CD4-positive, alpha-beta T cell treated with Interleukin-10 for 1 hour (primary cell): Measurements from ENCODE around the gene WDFY4.

Experiments used
- DNase-seq: peaks from one replicate; pipeline ENCODE4 v3.0.0-alpha.2; 2020

The WDFY4 gene

DNA sequence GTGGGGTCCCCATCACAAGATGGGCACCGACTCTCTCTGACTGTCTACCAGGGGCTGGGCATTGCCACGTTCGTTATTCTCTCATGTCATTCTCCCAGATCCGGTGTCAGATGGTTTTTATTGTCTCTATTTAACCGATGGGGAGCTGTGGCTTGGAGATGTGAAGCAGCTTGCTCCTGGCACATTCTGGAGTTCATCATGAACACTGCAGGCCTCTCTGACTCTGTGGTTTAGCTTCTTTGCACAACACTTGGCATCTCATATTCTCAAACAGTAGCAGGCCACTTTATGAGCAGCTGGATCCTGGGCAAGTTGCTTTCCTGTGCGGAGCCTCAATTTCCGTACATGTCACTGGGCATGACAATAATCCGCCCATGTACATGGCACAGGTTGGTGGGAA, 135.1 kb downstream of the WDFY4 start:
- no peak for DNase-seq

DNA sequence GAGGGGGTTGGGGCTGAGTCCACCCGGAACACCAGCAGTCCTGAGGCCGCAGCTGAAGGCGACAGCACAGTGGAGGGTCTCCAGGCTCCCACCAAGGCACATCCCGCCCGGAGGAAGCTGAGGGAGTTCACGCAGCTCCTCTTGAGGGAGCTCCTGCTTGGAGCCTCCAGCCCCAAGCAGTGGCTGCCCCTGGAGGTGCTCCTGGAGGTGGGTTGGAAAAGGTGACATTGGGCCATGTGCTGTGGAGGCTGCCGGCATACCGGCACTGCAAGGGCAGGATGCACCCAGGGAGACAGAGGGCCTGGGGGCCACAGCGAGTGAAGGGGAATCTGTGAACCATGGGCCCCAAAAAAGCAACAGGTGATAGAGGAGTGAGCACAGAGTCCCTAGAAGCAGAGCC, 135.6 kb downstream of the WDFY4 start:
- DNase-seq = no peak

DNA sequence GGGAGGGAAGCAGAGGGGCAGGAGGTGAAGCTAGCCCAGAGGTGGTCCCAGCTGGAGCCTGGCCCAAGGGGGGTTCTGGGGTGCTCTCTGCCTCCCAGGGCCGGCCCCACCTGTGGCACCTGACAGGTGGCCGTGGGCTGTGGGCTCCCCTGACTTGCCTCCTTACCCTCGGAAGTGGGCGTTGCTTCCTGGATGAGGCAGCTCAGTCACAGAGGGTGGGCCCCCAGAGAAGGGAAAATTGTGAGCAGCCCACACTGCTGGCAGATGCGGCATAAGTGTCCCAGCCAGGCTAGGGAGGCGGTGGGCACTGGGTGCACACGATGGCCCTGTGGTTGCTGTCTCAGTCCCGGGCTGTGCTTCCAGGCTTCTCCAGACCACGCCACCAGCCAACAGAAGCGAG, 136.0 kb downstream of the WDFY4 start:
- no peak for DNase-seq

- DNase-seq = no peak
Measured at GRCh38 chr10:48821111-48821510, 136.4 kb downstream of the WDFY4 start.

GRCh38 chr10:48821692-48822091, 137.0 kb downstream of the WDFY4 start:
- DNase-seq = no peak

- DNase-seq = no peak
Measured at GRCh38 chr10:48833674-48834073, 149.0 kb downstream of the WDFY4 start.

DNA sequence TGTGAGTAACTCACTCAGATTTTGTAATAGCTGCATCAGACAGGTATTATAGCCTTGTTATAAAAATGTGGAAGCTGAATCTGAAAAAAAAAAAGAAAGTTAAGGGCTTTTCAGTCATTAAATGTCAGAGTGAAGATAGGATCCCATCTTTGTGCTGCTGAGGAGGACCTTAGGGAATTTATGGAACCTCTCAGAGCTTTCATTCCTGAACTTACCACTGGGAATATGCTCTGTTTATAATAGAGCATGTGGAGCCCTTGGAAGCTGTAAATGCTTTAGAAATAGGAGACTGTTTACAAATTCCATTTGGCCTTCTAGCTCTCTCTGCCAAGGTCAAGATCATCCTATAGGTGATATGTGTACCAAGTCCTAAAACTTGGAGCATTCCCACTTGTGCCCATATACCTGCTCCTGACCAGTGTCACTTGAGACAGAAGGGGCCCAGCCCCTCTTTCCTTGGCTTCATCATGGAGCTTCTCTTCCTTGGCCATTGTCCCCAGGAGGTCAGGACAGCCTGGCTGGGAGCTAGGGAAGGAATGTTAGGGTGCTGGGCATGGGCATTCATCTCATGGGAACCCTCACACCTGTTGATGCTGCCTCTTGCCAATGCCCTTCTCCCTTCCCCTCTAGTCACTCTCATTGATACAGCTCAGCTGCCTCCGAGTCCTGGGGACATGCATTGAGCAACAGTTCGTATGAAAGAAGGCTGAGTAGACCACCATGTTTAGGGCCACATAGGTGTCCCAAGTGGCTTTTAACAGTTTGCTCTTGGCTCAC, 149.7 kb downstream of the WDFY4 start:
- no peak for DNase-seq

DNA sequence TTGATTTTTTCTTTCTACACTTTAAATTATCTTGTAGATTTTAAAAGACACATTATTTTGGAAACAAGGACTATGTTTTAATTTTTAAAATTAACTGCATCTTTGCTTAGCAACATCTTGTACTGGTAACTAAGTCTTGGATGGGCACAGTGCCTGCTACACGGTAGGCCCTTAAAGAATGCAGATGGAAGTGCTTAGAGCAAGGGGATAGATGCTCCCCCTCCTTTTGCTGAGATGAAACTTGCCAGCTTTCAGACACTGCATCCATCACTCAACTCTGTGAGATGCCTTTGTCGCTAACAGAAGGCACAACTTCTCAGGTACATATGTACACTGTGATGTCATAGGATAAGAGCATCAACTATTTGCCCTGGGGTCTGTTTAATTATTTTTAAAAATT, 151.1 kb downstream of the WDFY4 start:
- DNase-seq = no peak

DNA sequence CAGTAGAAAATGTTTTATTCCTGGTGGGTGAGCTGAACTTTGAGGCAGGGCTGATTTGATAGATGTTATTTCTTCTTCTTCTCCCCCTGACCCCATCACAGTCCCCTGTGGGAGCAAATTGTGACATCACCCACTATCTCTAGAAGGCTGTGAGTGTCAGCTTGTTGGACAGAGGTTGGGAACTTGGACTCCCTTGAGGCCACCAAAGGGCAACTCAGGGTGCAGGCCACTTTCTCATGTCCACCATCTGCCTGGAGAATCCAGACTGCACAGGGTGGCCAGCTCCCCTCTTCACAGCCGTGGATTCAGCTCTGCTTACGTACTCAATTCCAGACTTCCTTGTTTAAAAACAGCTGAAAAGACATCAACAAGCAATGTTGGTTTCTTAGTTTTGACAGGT, 151.9 kb downstream of the WDFY4 start:
- no peak for DNase-seq

DNA sequence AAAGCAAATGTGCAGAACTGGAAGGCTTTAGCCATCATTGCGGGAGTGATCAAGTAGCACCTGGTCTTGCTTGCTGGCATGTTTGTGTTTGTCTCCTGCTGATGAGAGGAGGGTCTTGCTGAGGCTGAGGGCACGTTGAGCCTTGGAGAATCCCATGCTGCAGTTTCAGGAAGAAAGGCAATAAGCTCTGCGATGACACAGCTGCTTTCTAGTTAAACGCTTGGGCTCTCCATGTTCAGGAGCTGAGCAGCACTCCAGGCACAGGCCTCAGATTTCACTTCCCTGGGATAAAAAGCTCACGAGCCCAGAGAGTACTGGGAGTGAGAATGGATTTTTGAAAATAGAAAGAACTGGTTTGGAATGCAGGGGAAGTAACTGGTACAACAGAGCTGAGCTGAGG, 154.2 kb downstream of the WDFY4 start:
- DNase-seq = no peak

DNA sequence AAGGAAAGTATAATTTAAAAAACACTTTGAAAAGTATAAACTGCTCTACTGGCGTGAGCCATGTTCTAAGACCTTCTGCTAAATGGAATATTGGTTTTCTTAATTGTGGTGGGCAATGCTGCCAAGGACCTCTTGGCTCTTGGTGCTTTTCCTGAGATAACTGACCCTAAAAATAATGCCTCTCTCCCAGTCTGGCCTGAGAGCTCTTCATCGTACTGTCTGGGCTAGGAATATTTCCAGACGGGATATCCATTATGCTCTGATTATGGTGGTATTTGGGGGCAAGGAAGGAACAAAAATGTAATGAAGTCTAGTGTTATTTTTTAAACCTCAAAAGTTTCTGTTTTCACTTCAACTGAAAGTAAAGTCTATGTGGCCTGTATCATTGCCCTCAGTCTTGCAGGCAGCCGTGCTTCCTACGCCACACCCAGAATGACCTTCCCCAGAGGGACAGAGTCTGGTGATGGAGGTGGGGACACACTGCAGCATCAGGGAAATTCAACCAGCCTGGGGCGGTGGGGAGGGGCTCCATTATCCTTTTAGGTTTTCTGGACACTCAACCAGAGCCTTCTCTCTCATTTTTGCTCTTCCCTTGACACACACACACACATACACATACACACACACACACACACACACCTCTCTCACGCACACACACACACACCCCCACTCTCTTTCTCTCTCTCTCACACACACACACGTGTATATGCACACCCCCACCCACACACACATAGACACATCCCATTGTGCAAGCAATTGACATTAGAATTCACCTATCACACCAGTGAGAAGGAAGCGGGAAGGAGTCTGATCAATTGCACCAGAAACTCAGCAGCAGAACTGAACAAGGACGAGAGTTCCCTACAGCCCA, 155.4 kb downstream of the WDFY4 start:
- DNase-seq = no peak

- DNase-seq = no peak
Measured at GRCh38 chr10:48842231-48842630, 157.6 kb downstream of the WDFY4 start.

- no peak for DNase-seq
Measured at GRCh38 chr10:48843198-48843597, 158.5 kb downstream of the WDFY4 start.

GRCh38 chr10:48844616-48845015, 159.9 kb downstream of the WDFY4 start:
- DNase-seq = no peak

- no peak for DNase-seq
Measured at GRCh38 chr10:48845512-48845911, 160.8 kb downstream of the WDFY4 start.

DNA sequence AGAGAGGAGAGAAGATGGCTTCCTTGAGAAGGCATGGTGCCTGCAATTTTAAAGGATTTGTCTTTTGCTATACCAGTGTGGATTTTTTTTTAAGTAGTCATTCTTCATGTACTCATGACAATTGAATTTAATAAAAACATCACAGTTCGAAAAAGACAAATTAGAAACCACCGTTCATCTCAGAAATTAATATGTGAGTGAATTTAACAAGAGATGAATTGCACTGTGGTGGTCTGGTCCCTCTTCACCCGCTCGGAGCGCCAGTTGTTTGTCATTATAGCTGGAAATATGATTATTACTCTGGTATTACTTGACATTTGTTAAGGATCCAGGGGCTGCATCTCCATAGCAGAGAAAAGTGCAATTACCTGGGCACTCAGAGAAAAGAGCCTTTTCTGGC, 163.0 kb downstream of the WDFY4 start:
- DNase-seq = no peak

DNA sequence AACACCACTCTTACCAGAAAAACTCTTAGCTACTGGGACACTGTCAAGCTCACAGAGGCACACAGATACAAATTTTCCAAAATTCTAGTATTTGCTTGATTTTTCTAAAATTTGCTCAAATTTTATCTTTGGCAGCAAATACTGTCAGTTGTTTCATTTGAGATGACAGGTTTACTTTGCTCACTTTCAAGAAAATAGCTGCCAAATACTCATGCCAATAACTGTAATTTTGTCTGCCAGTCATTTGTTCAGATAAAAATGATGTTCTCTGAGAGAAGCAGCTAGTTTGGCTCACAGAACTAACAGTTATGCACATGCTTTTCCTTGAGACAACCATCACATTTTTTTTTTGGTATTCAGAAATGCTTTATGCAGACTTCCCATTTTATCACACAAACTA, 172.2 kb downstream of the WDFY4 start:
- no peak for DNase-seq

DNA sequence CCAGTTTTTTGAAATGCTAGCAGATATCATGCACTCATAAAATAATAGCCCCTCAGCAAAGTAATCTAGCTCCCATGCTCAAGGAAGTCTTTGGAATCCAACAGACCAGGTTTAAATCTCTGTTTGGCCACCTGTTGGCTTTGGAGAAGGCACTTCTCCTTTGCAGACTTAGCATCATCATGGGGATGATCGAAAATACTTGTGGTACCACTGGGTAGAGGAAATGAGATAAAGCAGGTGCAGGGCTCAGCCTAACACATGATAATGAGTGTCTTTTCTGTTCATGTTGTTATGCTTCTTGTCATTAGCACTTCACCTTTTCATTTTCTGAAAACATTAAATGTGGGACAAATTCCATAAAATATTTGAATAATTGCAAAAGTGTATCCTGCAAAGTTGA, 187.6 kb downstream of the WDFY4 start:
- DNase-seq = no peak

DNA sequence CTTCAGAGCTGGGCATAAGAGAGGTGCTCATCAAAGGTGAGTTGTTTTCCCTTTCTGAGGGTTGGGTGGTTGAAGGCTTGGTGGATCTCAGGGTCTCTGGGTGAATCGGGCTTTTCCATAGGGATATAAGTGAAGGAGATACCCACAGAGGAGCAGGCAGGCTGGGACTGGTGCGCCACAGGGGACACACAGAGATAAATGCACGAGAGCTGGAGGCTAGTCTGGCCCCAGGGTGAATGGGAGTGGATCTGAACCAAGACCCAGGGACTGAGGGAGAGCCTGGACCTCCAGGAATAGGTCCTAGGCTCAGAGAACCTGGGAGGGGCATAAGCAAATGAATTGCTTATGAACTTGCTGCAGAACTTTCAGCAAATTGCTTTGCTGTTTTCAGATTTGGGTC, 193.4 kb downstream of the WDFY4 start:
- no peak for DNase-seq

DNA sequence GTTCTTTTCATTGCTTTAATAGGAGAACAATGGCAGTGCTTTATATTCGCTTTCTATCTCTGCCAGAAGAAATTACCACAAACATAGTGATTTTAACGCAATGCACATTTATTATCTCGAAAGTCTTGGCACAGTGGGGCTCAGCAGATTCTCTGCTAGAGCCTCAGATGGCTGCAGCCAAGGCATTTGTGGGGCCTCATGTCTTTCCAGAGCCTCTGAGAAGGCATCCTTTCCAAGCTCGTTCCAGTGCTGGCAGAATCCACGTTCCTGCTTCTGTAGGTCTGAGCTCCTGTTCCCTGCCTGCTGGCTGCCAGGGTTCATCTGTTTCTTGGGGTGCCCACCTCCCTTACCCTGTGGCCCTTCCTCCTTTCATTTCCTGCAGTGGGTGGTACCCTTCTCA, 194.8 kb downstream of the WDFY4 start:
- no peak for DNase-seq

DNA sequence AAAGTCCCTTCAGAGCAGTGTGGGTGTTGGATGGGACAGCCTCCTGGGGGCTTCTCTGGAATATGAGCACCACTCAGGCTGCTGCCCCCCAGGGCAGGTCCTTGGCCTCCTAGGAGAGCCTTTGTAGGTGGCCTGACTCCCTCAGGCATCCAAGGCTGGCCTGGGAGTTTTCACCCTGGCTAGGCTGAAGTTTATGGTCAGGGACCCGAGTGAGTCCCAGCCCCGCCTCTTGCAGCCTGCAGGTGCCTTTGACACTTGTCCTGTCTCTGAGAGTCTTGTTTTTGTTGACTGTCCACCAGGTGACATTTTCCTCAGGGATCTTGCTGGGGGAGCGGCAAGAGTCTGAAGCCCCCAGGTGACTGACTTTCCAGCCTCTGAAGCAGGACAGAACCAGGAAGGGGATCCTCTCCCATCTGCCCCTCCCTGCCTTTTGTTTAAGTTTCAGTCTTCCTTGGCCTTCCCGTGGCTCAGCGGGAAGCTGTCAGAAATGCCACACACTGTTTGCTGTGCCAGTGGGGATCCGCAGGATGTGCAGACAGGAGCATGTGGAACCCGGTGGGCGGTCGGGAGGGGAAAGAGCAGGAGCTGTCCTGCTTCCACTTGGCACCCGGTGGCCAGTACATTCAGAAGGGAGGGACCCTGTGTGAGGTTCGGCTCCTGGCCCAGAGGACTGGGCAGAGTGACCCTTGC, 195.5 kb downstream of the WDFY4 start:
- DNase-seq = no peak

GRCh38 chr10:48881937-48882336, 197.3 kb downstream of the WDFY4 start:
- DNase-seq = no peak

DNA sequence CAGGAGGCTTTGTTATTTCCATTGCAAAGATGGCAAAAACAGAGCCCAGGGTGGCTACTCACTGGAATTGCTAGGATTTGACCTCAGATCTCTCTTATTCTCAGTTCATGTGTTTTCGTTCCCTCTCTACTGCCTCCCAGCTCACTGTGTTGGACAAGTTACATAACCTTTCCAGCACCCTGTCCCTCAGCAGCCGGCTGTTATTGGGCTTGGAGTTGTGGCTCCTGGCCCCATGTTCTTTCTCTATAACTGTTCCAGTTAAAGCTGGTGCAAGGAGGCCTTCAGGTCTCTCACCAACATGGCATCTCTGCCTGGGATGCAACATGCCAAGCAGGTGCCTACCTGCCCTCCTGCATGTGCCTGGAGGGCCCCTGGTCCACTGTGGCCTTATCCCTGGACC, 198.2 kb downstream of the WDFY4 start:
- no peak for DNase-seq

GRCh38 chr10:48883701-48884100, 199.0 kb downstream of the WDFY4 start:
- DNase-seq = no peak
